ENCODE data around the gene FARSA. TPM values are rescaled to one million over a fixed set of nuclear protein-coding genes. Genes with fewer than 3 reads are reported as not detected.
A peak's percentile ranks its signal among the peaks of the same experiment; 100 is the strongest.

The FARSA gene
- total and polyA plus RNA-seq, 2 of the 8 experiments (the other 6 are each of a cell fraction or from before 2014, with no cell fraction given) = 61.0 to 103 TPM

DNA sequence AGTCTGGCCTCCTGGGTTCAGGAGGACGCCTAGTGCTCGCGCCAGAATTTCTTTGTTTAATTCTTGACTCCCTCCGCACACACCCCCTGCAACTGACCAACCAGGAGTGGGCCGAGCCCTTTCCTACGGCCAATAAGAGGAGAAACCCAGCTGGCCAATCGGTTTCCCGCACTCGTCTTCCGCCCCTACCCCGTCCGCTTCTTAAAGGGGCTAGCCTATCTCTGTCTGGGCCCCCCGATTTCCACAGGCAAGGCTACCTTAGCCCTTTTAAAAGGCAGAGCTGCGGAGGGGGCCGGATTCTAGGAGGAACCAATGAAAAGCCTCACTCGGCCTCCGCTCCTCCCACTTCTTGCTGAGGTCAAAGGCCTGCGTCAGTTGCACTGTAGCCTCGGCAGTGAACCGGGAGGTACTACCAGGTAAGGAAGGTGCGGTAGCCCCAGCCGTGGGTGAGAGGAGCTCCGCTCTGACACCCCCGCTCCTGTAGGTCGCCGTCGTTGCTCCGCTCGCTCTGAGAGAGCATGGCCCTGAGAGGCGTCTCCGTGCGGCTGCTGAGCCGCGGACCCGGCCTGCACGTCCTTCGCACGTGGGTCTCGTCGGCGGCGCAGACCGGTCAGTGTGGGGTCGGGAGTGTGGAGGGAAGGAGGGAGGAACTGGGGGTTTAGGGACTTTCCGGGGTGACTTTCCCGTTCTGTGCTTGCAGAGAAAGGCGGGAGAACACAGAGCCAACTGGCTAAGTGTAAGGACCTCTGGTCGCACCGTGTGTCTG is 42.5 kb downstream of the FARSA start, which contains the start of gene GCDH (continued):
- TF ChIP-seq, protein P1, sequence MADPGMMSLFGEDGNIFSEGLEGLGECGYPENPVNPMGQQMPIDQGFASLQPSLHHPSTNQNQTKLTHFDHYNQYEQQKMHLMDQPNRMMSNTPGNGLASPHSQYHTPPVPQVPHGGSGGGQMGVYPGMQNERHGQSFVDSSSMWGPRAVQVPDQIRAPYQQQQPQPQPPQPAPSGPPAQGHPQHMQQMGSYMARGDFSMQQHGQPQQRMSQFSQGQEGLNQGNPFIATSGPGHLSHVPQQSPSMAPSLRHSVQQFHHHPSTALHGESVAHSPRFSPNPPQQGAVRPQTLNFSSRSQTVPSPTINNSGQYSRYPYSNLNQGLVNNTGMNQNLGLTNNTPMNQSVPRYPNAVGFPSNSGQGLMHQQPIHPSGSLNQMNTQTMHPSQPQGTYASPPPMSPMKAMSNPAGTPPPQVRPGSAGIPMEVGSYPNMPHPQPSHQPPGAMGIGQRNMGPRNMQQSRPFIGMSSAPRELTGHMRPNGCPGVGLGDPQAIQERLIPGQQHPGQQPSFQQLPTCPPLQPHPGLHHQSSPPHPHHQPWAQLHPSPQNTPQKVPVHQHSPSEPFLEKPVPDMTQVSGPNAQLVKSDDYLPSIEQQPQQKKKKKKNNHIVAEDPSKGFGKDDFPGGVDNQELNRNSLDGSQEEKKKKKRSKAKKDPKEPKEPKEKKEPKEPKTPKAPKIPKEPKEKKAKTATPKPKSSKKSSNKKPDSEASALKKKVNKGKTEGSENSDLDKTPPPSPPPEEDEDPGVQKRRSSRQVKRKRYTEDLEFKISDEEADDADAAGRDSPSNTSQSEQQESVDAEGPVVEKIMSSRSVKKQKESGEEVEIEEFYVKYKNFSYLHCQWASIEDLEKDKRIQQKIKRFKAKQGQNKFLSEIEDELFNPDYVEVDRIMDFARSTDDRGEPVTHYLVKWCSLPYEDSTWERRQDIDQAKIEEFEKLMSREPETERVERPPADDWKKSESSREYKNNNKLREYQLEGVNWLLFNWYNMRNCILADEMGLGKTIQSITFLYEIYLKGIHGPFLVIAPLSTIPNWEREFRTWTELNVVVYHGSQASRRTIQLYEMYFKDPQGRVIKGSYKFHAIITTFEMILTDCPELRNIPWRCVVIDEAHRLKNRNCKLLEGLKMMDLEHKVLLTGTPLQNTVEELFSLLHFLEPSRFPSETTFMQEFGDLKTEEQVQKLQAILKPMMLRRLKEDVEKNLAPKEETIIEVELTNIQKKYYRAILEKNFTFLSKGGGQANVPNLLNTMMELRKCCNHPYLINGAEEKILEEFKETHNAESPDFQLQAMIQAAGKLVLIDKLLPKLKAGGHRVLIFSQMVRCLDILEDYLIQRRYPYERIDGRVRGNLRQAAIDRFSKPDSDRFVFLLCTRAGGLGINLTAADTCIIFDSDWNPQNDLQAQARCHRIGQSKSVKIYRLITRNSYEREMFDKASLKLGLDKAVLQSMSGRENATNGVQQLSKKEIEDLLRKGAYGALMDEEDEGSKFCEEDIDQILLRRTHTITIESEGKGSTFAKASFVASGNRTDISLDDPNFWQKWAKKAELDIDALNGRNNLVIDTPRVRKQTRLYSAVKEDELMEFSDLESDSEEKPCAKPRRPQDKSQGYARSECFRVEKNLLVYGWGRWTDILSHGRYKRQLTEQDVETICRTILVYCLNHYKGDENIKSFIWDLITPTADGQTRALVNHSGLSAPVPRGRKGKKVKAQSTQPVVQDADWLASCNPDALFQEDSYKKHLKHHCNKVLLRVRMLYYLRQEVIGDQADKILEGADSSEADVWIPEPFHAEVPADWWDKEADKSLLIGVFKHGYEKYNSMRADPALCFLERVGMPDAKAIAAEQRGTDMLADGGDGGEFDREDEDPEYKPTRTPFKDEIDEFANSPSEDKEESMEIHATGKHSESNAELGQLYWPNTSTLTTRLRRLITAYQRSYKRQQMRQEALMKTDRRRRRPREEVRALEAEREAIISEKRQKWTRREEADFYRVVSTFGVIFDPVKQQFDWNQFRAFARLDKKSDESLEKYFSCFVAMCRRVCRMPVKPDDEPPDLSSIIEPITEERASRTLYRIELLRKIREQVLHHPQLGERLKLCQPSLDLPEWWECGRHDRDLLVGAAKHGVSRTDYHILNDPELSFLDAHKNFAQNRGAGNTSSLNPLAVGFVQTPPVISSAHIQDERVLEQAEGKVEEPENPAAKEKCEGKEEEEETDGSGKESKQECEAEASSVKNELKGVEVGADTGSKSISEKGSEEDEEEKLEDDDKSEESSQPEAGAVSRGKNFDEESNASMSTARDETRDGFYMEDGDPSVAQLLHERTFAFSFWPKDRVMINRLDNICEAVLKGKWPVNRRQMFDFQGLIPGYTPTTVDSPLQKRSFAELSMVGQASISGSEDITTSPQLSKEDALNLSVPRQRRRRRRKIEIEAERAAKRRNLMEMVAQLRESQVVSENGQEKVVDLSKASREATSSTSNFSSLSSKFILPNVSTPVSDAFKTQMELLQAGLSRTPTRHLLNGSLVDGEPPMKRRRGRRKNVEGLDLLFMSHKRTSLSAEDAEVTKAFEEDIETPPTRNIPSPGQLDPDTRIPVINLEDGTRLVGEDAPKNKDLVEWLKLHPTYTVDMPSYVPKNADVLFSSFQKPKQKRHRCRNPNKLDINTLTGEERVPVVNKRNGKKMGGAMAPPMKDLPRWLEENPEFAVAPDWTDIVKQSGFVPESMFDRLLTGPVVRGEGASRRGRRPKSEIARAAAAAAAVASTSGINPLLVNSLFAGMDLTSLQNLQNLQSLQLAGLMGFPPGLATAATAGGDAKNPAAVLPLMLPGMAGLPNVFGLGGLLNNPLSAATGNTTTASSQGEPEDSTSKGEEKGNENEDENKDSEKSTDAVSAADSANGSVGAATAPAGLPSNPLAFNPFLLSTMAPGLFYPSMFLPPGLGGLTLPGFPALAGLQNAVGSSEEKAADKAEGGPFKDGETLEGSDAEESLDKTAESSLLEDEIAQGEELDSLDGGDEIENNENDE (IDR thresholded peaks at IDR 0.05; ENCODE audit: insufficient replicate concordance, low read length) = no peak
- peak; percentile 79 for TF ChIP-seq PHF8 (conservative IDR thresholded peaks at IDR 0.05; ENCODE audit: low read depth, low read length)
- TF ChIP-seq GTF2F1 (IDR thresholded peaks at IDR 0.05; ENCODE audit: borderline replicate concordance, low read depth, low read length) = no peak
- TF ChIP-seq HDAC6 (IDR thresholded peaks at IDR 0.05; ENCODE audit: low read depth, low read length) = no peak
- no peak for TF ChIP-seq RFX5 (IDR thresholded peaks at IDR 0.05; ENCODE audit: borderline replicate concordance, low read depth, low read length)
- TF ChIP-seq ZNF274 (IDR thresholded peaks at IDR 0.05; ENCODE audit: borderline replicate concordance, extremely low read depth, low read length) = no peak
- no peak for TF ChIP-seq POU5F1 (IDR thresholded peaks at IDR 0.05; ENCODE audit: low read depth, low read length)
- TF ChIP-seq HDAC2 (IDR thresholded peaks at IDR 0.05; ENCODE audit: borderline replicate concordance in 1 of 2, low read depth in 2 of 2, low read length in 2 of 2) = peak in 1 of 2 experiments; percentile 96; a peak in 2 of 4 replicates
- no peak for TF ChIP-seq SIX5 (IDR thresholded peaks at IDR 0.05; ENCODE audit: low read depth, low read length)
- no peak for TF ChIP-seq JUN (IDR thresholded peaks at IDR 0.05; ENCODE audit: low read depth, low read length)
